ENCODE results near the gene TBL3. TPM values are rescaled to one million over a fixed set of nuclear protein-coding genes. Genes with fewer than 3 reads are reported as not detected.

The TBL3 gene
- polyA plus RNA-seq, 1 donor (not counting 4 experiments of a cell fraction or from before 2014, with no cell fraction given): 27.8 TPM

DNA sequence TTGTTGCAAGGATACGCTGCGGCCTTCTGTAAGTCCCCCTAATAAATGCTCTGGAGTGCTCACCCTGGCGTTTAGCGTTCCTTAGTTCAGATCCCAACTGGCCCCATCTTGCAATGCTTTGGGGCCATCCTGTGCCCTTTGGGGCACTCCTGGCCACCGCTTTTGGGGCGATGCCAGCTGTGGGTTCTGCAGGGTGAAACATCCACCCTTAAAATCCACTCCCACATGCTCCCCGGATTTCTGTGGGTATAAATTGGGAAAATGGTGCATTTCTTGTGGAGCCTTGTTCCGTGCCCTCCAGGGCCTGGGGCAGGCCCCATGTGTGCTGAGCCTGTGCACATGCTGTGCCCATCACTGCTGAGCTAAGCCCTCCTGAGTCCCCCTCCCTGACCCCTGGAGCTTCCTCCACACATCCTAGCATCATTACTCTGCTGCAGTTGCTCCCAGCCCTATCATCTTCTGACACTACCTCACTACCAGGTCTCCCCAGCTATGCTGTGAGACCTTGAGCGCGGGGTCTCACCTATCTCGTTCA is 34.8 kb upstream of the TBL3 start:
- Histone ChIP-seq H3K36me3 (ENCODE audit: control insufficient read depth in 2 of 2, extremely low read depth in 1 of 2, insufficient read depth in 2 of 2, low read length in 2 of 2) (peaks cover 0 to 4% of the 10 kb centered on the region in 2 experiments), H3K27ac (ENCODE audit: control insufficient read depth, insufficient read depth, low read length) (no peak overlapping the region), H2AFZ (ENCODE audit: control insufficient read depth, low read length) (no peak overlapping the region), H3K4me3 (ENCODE audit: control insufficient read depth in 2 of 3, extremely low read depth in 1 of 3, insufficient read depth in 2 of 3, low read depth in 1 of 3, low read length in 3 of 3) (no peak overlapping the region), H3K9me3 (ENCODE audit: control insufficient read depth, low read depth, low read length) (no peaks in the 10 kb centered on the region), H3K4me2 (ENCODE audit: control insufficient read depth, extremely low read depth, insufficient read depth, low read depth, low read length) (no peak overlapping the region), H3K9me1 (ENCODE audit: control insufficient read depth, extremely low read depth, insufficient read depth, low read length) (no peaks in the 10 kb centered on the region), H3K4me1 (ENCODE audit: control insufficient read depth, extremely low read depth, insufficient read depth, low read length) (peaks cover 13% of the 10 kb centered on the region), H3K79me2 (ENCODE audit: control insufficient read depth, insufficient read depth, low read length) (no peaks in the 10 kb centered on the region), H3K27me3 (ENCODE audit: control insufficient read depth, extremely low read depth, insufficient read depth, low read length) (no peaks in the 10 kb centered on the region), H4K20me1 (ENCODE audit: control insufficient read depth, extremely low read depth, insufficient read depth, low read length) (no peaks in the 10 kb centered on the region), H3K9ac (ENCODE audit: control insufficient read depth, extremely low read depth, insufficient read depth, low read length) (no peak overlapping the region)
- TF ChIP-seq, protein P1, sequence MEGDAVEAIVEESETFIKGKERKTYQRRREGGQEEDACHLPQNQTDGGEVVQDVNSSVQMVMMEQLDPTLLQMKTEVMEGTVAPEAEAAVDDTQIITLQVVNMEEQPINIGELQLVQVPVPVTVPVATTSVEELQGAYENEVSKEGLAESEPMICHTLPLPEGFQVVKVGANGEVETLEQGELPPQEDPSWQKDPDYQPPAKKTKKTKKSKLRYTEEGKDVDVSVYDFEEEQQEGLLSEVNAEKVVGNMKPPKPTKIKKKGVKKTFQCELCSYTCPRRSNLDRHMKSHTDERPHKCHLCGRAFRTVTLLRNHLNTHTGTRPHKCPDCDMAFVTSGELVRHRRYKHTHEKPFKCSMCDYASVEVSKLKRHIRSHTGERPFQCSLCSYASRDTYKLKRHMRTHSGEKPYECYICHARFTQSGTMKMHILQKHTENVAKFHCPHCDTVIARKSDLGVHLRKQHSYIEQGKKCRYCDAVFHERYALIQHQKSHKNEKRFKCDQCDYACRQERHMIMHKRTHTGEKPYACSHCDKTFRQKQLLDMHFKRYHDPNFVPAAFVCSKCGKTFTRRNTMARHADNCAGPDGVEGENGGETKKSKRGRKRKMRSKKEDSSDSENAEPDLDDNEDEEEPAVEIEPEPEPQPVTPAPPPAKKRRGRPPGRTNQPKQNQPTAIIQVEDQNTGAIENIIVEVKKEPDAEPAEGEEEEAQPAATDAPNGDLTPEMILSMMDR (optimal IDR thresholded peaks at IDR 0.05 in 1 of 3, IDR thresholded peaks at IDR 0.05 in 1 of 3, conservative IDR thresholded peaks at IDR 0.05 in 1 of 3; ENCODE audit: extremely low read depth in 1 of 3, insufficient read depth in 2 of 3, low read length in 3 of 3): no peak
- no peak for TF ChIP-seq EZH2 (IDR thresholded peaks at IDR 0.05; ENCODE audit: low read length)
- no peak for DNase-seq (ENCODE audit: low read depth, low spot score)
- FAIRE-seq: no peak
- dilution Hi-C loops (cut with MboI; ENCODE audit: extremely low pct_ligation_motif_present, low sequenced_read_pairs): no loop called here

DNA sequence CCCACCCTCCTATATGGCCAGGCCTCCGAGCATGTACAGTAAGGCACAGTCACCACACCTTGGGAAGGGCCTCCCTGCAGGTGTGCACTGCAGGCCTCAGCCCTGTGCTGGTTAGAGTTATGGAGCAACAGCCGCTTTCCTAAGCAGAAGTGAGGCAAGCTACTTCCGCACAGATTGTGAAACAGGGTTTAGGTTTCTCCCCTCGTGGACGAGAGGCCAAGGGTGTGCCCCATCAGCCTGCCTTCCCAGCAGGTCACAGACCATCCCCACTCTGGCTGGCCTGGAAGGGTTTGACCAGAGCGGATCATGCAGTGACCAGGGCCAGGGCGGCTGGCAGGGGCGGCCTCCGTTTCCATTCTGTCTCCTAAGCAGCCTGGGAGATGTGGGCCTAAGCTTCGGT is 33.5 kb upstream of the TBL3 start:
- no peak overlapping the region for H3K27ac ChIP-seq (ENCODE audit: control insufficient read depth, insufficient read depth, low read length)
- FAIRE-seq (no peak), DNase-seq (ENCODE audit: low read depth, low spot score) (no peak)
- dilution Hi-C loops (cut with MboI; ENCODE audit: extremely low pct_ligation_motif_present, low sequenced_read_pairs): no loop called here
- TF ChIP-seq, protein P1 (optimal IDR thresholded peaks at IDR 0.05 in 1 of 3, IDR thresholded peaks at IDR 0.05 in 1 of 3, conservative IDR thresholded peaks at IDR 0.05 in 1 of 3; ENCODE audit: extremely low read depth in 1 of 3, insufficient read depth in 2 of 3, low read length in 3 of 3): no peak
- no peak for TF ChIP-seq EZH2 (IDR thresholded peaks at IDR 0.05; ENCODE audit: low read length)
- H3K4me1 ChIP-seq (ENCODE audit: control insufficient read depth, extremely low read depth, insufficient read depth, low read length): peaks cover 21% of the 10 kb centered on the region
- no peaks in the 10 kb centered on the region for H3K9me3 ChIP-seq (ENCODE audit: control insufficient read depth, low read depth, low read length)
- no peak overlapping the region for H3K4me2 ChIP-seq (ENCODE audit: control insufficient read depth, extremely low read depth, insufficient read depth, low read depth, low read length)
- peaks cover 0 to 4% of the 10 kb centered on the region in 2 experiments for H3K36me3 ChIP-seq (ENCODE audit: control insufficient read depth in 2 of 2, extremely low read depth in 1 of 2, insufficient read depth in 2 of 2, low read length in 2 of 2)
- H4K20me1 ChIP-seq (ENCODE audit: control insufficient read depth, extremely low read depth, insufficient read depth, low read length): no peaks in the 10 kb centered on the region
- H2AFZ ChIP-seq (ENCODE audit: control insufficient read depth, low read length): no peak overlapping the region
- no peak overlapping the region for H3K9ac ChIP-seq (ENCODE audit: control insufficient read depth, extremely low read depth, insufficient read depth, low read length)
- no peak overlapping the region for H3K4me3 ChIP-seq (ENCODE audit: control insufficient read depth in 2 of 3, extremely low read depth in 1 of 3, insufficient read depth in 2 of 3, low read depth in 1 of 3, low read length in 3 of 3)
- H3K9me1 ChIP-seq (ENCODE audit: control insufficient read depth, extremely low read depth, insufficient read depth, low read length): no peaks in the 10 kb centered on the region
- H3K79me2 ChIP-seq (ENCODE audit: control insufficient read depth, insufficient read depth, low read length): no peaks in the 10 kb centered on the region
- H3K27me3 ChIP-seq (ENCODE audit: control insufficient read depth, extremely low read depth, insufficient read depth, low read length): no peaks in the 10 kb centered on the region

All from keratinocyte (primary cell).